Esophagus squamous epithelium (tissue), 4 donors: ENCODE results near the gene PAIP1.

Source experiments
- CTCF ChIP-seq, 6 experiments: fragments of 450-650 bp in 4 of 6; fragments of 200-600 bp in 2 of 6; sonication (generic) in 2 of 6; IDR thresholded peaks; one replicate each; pipeline ENCODE4 v1.5.1; 2016 to 2019; ENCODE audit warnings: antibody characterized with exemption in 6 of 6, mild to moderate bottlenecking in 4 of 6, moderate library complexity in 4 of 6
- POLR2A ChIP-seq, 4 donors: fragments of 450-650 bp; IDR thresholded peaks; one replicate each; pipeline ENCODE4 v1.6.1; 2017; ENCODE audit warnings: antibody characterized with exemption in 4 of 4, mild to moderate bottlenecking in 4 of 4, moderate library complexity in 3 of 4

- no peak for TF ChIP-seq CTCF (IDR thresholded peaks at IDR 0.05)
- no peak for TF ChIP-seq POLR2A (IDR thresholded peaks at IDR 0.05)
These were observed 32.4 kb upstream of the PAIP1 start for GRCh38 chr5:43589310-43589709.
